Measurements from ENCODE around the gene LRRC26.

DNA sequence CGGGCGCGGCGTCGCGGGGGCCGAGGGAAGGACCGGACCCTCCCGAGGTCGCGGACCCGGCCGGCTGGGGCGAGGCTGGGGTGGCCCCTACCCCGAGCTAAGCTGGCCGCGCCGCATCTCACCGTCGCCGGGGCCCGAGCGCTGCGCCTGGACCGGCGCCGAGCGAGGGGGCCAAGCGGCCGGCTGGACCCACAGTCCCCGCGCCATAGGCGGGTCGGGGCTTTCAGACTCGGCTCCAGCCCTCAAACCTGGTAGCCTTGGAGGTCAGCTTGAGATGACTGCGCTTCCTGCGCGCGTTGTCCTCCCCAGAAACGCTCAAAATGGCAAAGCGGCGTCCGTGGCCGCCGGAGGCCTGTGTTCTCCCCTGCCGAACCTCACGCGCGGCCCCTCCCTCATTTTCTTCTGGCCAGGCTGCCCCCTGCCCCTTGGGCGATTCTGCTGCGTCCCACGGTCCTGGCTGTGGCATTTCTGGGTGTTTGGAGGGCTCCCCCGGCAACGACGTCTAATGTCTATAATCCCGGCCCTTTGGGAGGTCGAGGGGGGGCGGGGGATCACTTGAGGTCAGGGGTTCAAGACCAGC is 39.6 kb downstream of the LRRC26 start:
- TF ChIP-seq POLR2A (IDR thresholded peaks at IDR 0.05; ENCODE audit: low read length) (no peak), GATA1 (IDR thresholded peaks at IDR 0.05; ENCODE audit: low read depth, low read length) (no peak)

All from erythroblast (primary cell).